ENCODE measurements around the gene TMCO6.
"Not testable (repeated sequence)": the region's sequence is repeated elsewhere in the genome, so short reads cannot be mapped to it uniquely, and the experiment has no call there.

Gene TMCO6

GRCh38 chr5:140641716-140642115 lies 2.5 kb downstream of the TMCO6 start:
- DNase-seq = no peak
- CTCF ChIA-PET = interaction anchor here (0.9 to 2.4 kb wide), 4 partner anchors 13 to 268 kb away, joined by 3 to 13 read pairs (median 4); partner anchors contain the start of gene EIF4EBP3
- 97% methylated on average over 7 of the region's 8 CpGs for WGBS (ENCODE audit: insufficient coverage)
- no peak overlapping the region for H3K27ac ChIP-seq (ENCODE audit: insufficient read depth in 1 of 2, low read depth in 1 of 2, low read length in 2 of 2, poor library complexity in 1 of 2, severe bottlenecking in 2 of 2)
- POLR2A ChIA-PET = no interaction called here
- H3K27me3 ChIP-seq (replicated peaks in 2 of 5; ENCODE audit: control insufficient read depth in 4 of 5, insufficient read depth in 5 of 5, low read length in 4 of 5) = no peaks in the 10 kb centered on the region
- H3K4me1 ChIP-seq (ENCODE audit: control extremely low read depth in 1 of 4, control insufficient read depth in 4 of 4, insufficient read depth in 4 of 4, low read length in 3 of 4) = peaks cover 5 to 21% (median 18%) of the 10 kb centered on the region in 4 experiments
- no peaks in the 10 kb centered on the region for H3K9me3 ChIP-seq (ENCODE audit: control extremely low read depth in 1 of 5, control insufficient read depth in 4 of 5, insufficient read depth in 2 of 5, low read depth in 1 of 5, low read length in 4 of 5)
- no peak overlapping the region for H3K4me3 ChIP-seq (ENCODE audit: control insufficient read depth in 1 of 7, extremely low read depth in 1 of 7, insufficient read depth in 4 of 7, low read depth in 2 of 7, low read length in 6 of 7)
- H3K36me3 ChIP-seq (ENCODE audit: control insufficient read depth in 4 of 4, insufficient read depth in 4 of 4, low read length in 3 of 4) = peaks cover 8 to 40% (median 24%) of the 10 kb centered on the region in 4 experiments

GRCh38 chr5:140642718-140643117 lies 3.5 kb downstream of the TMCO6 start:
- Histone ChIP-seq H3K4me3 (ENCODE audit: control insufficient read depth in 1 of 7, extremely low read depth in 1 of 7, insufficient read depth in 4 of 7, low read depth in 2 of 7, low read length in 6 of 7) (no peak overlapping the region), H3K4me1 (ENCODE audit: control extremely low read depth in 1 of 4, control insufficient read depth in 4 of 4, insufficient read depth in 4 of 4, low read length in 3 of 4) (peaks cover 5 to 25% (median 22%) of the 10 kb centered on the region in 4 experiments), H3K27ac (ENCODE audit: insufficient read depth in 1 of 2, low read depth in 1 of 2, low read length in 2 of 2, poor library complexity in 1 of 2, severe bottlenecking in 2 of 2) (no peak overlapping the region), H3K36me3 (ENCODE audit: control insufficient read depth in 4 of 4, insufficient read depth in 4 of 4, low read length in 3 of 4) (peaks cover 8 to 40% (median 24%) of the 10 kb centered on the region in 4 experiments), H3K9me3 (ENCODE audit: control extremely low read depth in 1 of 5, control insufficient read depth in 4 of 5, insufficient read depth in 2 of 5, low read depth in 1 of 5, low read length in 4 of 5) (no peaks in the 10 kb centered on the region), H3K27me3 (replicated peaks in 2 of 5; ENCODE audit: control insufficient read depth in 4 of 5, insufficient read depth in 5 of 5, low read length in 4 of 5) (no peaks in the 10 kb centered on the region)
- no peak for DNase-seq
- CTCF ChIA-PET = interaction anchor here (1.2 to 2.4 kb wide), 2 partner anchors 77 to 95 kb away, joined by 4 to 13 read pairs; partner anchors contain the start of gene EIF4EBP3
- WGBS (ENCODE audit: insufficient coverage) = 92% methylated on average over 3 of the region's 3 CpGs
- POLR2A ChIA-PET = interaction anchor here (0.9 kb wide), 1 partner anchor 11 kb away, joined by 3 read pairs; no protein-coding TSS in a partner anchor

- under 1% methylated on average over 26 of the region's 27 CpGs for WGBS (ENCODE audit: insufficient coverage)
- Histone ChIP-seq H3K4me1 (ENCODE audit: control extremely low read depth in 1 of 4, control insufficient read depth in 4 of 4, insufficient read depth in 4 of 4, low read length in 3 of 4) (peaks cover 0 to 19% (median 16%) of the 10 kb centered on the region in 4 experiments), H3K36me3 (ENCODE audit: control insufficient read depth in 4 of 4, insufficient read depth in 4 of 4, low read length in 3 of 4) (peaks cover 10 to 55% (median 38%) of the 10 kb centered on the region in 4 experiments), H3K9me3 (ENCODE audit: control extremely low read depth in 1 of 5, control insufficient read depth in 4 of 5, insufficient read depth in 2 of 5, low read depth in 1 of 5, low read length in 4 of 5) (no peaks in the 10 kb centered on the region), H3K27me3 (replicated peaks in 2 of 5; ENCODE audit: control insufficient read depth in 4 of 5, insufficient read depth in 5 of 5, low read length in 4 of 5) (no peaks in the 10 kb centered on the region), H3K4me3 (ENCODE audit: control insufficient read depth in 1 of 7, extremely low read depth in 1 of 7, insufficient read depth in 4 of 7, low read depth in 2 of 7, low read length in 6 of 7) (peak overlapping the region; percentile 84 to 98 (median 94)), H3K27ac (ENCODE audit: insufficient read depth in 1 of 2, low read depth in 1 of 2, low read length in 2 of 2, poor library complexity in 1 of 2, severe bottlenecking in 2 of 2) (peak overlapping the region; percentile 96 to 98)
- ChIA-PET CTCF (interaction anchor here (0.6 to 2.7 kb wide), 9 partner anchors 8 to 101 kb away, joined by 3 to 14 read pairs (median 4); partner anchors contain the start of genes EIF4EBP3, HARS1, HARS2 and WDR55), POLR2A (interaction anchor here (0.7 to 2.8 kb wide), 7 partner anchors 8 to 280 kb away, joined by 4 to 13 read pairs (median 8); partner anchors contain the start of genes EIF4EBP3, HARS1, HARS2 and SRA1)
- DNase-seq = no peak
Measured at GRCh38 chr5:140647042-140647419, 7.8 kb downstream of the TMCO6 start.

DNA sequence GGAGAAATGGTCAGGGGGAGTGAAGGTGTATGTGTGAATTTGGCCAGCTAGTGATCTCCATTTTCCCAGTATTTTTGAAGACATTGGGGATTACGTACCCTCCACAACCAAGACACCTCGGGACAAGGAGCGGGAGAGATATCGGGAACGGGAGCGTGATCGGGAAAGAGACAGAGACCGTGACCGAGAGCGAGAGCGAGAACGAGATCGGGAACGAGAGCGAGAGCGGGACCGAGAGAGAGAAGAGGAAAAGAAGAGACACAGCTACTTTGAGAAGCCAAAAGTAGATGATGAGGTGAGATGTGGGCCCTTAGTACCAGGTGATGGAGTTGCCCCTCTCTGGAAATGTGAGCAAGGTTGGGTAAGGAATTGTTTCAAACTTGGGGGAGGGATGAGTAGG lies 19.6 kb downstream of the TMCO6 start:
- Histone ChIP-seq H3K9me3 (ENCODE audit: control extremely low read depth in 1 of 5, control insufficient read depth in 4 of 5, insufficient read depth in 2 of 5, low read depth in 1 of 5, low read length in 4 of 5) (no peaks in the 10 kb centered on the region), H3K36me3 (ENCODE audit: control insufficient read depth in 4 of 4, insufficient read depth in 4 of 4, low read length in 3 of 4) (peaks cover 42 to 90% (median 69%) of the 10 kb centered on the region in 4 experiments), H3K27me3 (replicated peaks in 2 of 5; ENCODE audit: control insufficient read depth in 4 of 5, insufficient read depth in 5 of 5, low read length in 4 of 5) (no peaks in the 10 kb centered on the region), H3K4me1 (ENCODE audit: control extremely low read depth in 1 of 4, control insufficient read depth in 4 of 4, insufficient read depth in 4 of 4, low read length in 3 of 4) (peaks cover 0 to 2% (median under 1%) of the 10 kb centered on the region in 4 experiments), H3K27ac (ENCODE audit: insufficient read depth in 1 of 2, low read depth in 1 of 2, low read length in 2 of 2, poor library complexity in 1 of 2, severe bottlenecking in 2 of 2) (no peak overlapping the region), H3K4me3 (ENCODE audit: control insufficient read depth in 1 of 7, extremely low read depth in 1 of 7, insufficient read depth in 4 of 7, low read depth in 2 of 7, low read length in 6 of 7) (no peak overlapping the region)
- WGBS (ENCODE audit: insufficient coverage) = 98% methylated on average over 17 of the region's 17 CpGs
- CTCF ChIA-PET = interaction anchor here (1.0 kb wide), 1 partner anchor 14 kb away, joined by 3 read pairs; no protein-coding TSS in a partner anchor
- no peak for DNase-seq
- POLR2A ChIA-PET = no interaction called here

GRCh38 chr5:140660371-140660770 lies 21.1 kb downstream of the TMCO6 start:
- H3K4me1 ChIP-seq (ENCODE audit: control extremely low read depth in 1 of 4, control insufficient read depth in 4 of 4, insufficient read depth in 4 of 4, low read length in 3 of 4); H3K9me3 ChIP-seq (ENCODE audit: control extremely low read depth in 1 of 5, control insufficient read depth in 4 of 5, insufficient read depth in 2 of 5, low read depth in 1 of 5, low read length in 4 of 5); H3K4me3 ChIP-seq (ENCODE audit: control insufficient read depth in 1 of 7, extremely low read depth in 1 of 7, insufficient read depth in 4 of 7, low read depth in 2 of 7, low read length in 6 of 7); H3K27me3 ChIP-seq (replicated peaks in 2 of 5; ENCODE audit: control insufficient read depth in 4 of 5, insufficient read depth in 5 of 5, low read length in 4 of 5); DNase-seq; POLR2A ChIA-PET; CTCF ChIA-PET; H3K27ac ChIP-seq (ENCODE audit: insufficient read depth in 1 of 2, low read depth in 1 of 2, low read length in 2 of 2, poor library complexity in 1 of 2, severe bottlenecking in 2 of 2): not testable (repeated sequence)
- WGBS (ENCODE audit: insufficient coverage) = 100% methylated on average over 2 of the region's 6 CpGs
- H3K36me3 ChIP-seq (ENCODE audit: control insufficient read depth in 4 of 4, insufficient read depth in 4 of 4, low read length in 3 of 4) = peaks cover 37 to 75% (median 61%) of the 10 kb centered on the region in 4 experiments

GRCh38 chr5:140664030-140664358 lies 24.7 kb downstream of the TMCO6 start:
- Histone ChIP-seq H3K36me3 (ENCODE audit: control insufficient read depth in 4 of 4, insufficient read depth in 4 of 4, low read length in 3 of 4) (peaks cover 26 to 63% (median 46%) of the 10 kb centered on the region in 4 experiments), H3K27me3 (replicated peaks in 2 of 5; ENCODE audit: control insufficient read depth in 4 of 5, insufficient read depth in 5 of 5, low read length in 4 of 5) (no peaks in the 10 kb centered on the region), H3K4me3 (ENCODE audit: control insufficient read depth in 1 of 7, extremely low read depth in 1 of 7, insufficient read depth in 4 of 7, low read depth in 2 of 7, low read length in 6 of 7) (peak overlapping the region; percentile 77 to 97 (median 84)), H3K9me3 (ENCODE audit: control extremely low read depth in 1 of 5, control insufficient read depth in 4 of 5, insufficient read depth in 2 of 5, low read depth in 1 of 5, low read length in 4 of 5) (no peaks in the 10 kb centered on the region), H3K27ac (ENCODE audit: insufficient read depth in 1 of 2, low read depth in 1 of 2, low read length in 2 of 2, poor library complexity in 1 of 2, severe bottlenecking in 2 of 2) (peak overlapping the region; percentile 67 to 93), H3K4me1 (ENCODE audit: control extremely low read depth in 1 of 4, control insufficient read depth in 4 of 4, insufficient read depth in 4 of 4, low read length in 3 of 4) (peaks cover 0 to 13% (median 9%) of the 10 kb centered on the region in 4 experiments)
- POLR2A ChIA-PET = interaction anchor here (1.0 to 2.0 kb wide), 2 partner anchors 16 to 118 kb away, joined by 3 to 10 read pairs; partner anchors contain the start of genes IK and NDUFA2
- CTCF ChIA-PET = interaction anchor here (0.7 to 1.3 kb wide), 5 partner anchors 9 to 102 kb away, joined by 3 to 5 read pairs (median 3); partner anchors contain the start of genes IK and NDUFA2
- no peak for DNase-seq
- 45% methylated on average over 18 of the region's 18 CpGs for WGBS (ENCODE audit: insufficient coverage)

All from common myeloid progenitor, CD34-positive (primary cell).